Measurements from ENCODE around the gene CLDN14.

- TF ChIP-seq YY1 (IDR thresholded peaks at IDR 0.05; ENCODE audit: insufficient read depth, insufficient read length) (no peak), ZNF274 (IDR thresholded peaks at IDR 0.05; ENCODE audit: low read depth, low read length) (no peak)
Observed at GRCh38 chr21:36489776-36490165, 9.8 kb upstream of the CLDN14 start.
